Superior temporal gyrus (tissue), 1 donor: ENCODE measurements around the gene SDHC.
"Not testable (repeated sequence)": the region's sequence is repeated elsewhere in the genome, so short reads cannot be mapped to it uniquely, and the experiment has no call there.

Source experiments
- DNase-seq: peaks from one replicate; pipeline ENCODE4 v3.0.0-alpha.2; 2016; ENCODE audit errors: extremely low spot score

The SDHC gene

DNA sequence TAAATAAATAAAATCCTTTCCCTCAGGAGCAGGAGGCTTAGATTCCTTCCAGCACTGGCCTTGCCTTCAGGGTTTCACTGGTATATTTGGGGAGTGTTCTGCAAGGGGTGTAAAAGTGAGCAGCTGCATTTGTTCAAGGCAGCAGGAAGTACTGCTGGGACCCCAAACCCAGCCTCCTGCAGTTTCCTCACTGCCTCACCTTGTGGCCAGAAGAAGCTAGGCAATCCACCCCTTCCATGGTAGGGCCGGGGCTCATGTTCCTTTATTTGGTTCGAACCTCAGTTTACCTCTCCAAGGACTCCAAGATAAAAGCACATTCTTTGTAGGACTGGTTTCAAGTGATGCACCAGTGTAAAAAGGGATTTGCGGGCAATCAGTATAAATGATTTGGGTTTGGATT, 74.5 kb downstream of the SDHC start:
- no peak for DNase-seq

DNA sequence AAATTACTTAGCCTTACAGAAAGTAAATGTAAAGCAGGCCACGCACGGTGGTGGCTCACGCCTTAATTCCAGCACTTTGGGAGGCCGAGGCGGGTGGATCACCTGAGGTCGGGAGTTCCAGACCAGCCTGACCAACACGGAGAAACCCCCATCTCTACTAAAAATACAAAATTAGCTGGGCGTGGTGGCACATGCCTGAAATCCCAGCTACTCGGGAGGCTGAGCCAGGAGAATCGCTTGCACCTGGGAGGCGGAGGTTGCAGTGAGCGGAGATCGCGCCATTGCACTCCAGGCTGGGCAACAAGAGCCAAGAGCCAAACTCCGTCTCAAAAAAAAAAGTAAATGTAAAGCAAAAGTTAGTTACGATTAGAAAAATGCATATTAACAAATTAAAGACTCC, 75.0 kb downstream of the SDHC start:
- not testable (repeated sequence) for DNase-seq

DNA sequence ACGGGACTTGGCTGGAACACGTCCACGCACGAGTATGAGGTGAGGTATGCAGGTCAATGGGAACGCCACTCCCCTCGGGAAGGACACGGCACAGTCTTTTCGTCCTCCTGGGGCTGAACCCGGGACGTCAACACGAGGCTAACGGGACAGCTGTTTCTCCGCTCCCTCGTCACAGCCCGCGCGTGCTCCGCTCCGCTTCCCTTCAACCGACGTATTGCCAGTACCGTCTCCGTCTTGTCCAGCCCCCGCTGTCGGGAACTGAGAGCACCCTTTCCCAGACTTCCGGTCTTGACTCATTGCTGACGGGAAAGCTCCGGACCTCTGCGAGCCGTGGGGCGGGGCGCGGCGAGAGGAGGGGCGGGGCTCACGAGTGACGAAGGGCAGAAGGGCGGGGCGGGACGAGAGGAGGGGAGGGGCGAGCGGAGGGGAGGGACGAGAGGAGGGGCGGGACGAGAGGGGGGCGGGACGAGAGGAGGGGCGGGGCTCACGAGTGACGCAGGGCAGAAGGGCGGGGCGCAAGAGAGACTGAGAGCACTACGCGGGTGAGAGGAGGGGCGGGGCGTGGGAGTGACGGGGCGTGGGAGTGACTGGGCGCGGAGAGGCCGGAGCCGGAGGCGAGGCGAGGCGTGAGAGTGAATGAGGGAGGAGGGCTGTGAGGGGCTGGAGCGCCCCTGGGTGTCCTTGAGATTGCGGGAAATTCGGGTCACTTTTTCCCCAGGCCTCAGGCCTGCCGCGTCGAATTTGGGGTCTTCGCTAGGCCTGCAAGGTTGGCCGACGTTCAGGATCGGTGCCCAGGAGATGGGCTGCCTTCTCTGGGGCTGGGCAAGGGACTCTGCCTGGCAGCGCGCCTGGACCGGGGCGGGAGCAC, 75.7 kb downstream of the SDHC start:
- peak; percentile 94 for DNase-seq

DNA sequence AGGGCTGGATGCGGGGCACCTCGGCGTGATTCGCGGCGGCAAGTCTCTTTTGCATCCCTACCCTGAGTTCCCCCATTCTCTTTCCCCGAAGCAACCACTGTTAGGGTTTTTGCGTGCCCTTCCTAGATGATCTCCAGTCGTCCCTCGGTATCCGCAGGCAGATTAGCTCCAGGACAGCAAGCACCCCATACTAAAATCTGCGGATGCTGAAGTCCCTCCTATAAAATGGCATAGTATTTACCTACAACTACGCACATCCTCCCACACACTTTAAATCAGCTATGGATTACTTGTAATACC, 76.3 kb downstream of the SDHC start:
- no peak for DNase-seq

DNA sequence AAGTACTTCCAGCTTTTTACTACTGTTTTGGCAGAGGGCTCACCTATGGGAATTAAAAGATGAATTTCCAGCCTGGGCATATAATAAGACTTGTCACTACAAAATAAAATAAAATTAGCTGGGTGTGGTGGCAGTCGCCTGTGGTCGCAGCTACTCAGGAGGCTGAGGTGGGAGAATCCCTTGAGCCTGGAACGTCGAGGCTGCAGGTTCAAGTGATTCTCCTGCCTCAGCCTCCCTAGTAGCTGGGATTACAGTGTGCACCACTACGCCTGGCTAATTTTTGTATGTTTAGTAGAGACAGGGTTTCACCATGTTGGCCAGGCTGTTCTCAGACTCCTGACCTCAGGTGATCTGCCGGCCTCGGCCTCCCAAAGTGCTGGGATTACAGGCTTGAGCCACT, 77.0 kb downstream of the SDHC start:
- not testable (repeated sequence) for DNase-seq

DNA sequence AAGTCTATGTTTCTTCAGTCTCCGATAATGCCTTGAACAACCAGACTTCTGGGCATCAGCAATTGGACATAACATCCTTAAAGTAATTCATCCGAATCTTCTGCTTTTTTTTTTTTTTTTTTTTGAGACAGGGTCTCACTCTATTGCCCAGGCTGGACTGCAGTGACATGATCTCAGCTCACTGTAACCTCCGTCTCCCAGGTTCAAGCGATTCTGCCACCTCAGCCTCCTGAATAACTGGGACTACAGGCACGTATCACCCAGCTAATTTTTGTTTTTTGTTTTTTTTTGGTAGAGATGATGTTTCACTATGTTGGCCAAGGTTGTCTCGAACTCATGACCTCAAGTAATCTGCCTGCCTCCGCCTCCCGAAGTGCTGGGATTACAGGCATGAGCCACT, 77.4 kb downstream of the SDHC start:
- no peak for DNase-seq

DNA sequence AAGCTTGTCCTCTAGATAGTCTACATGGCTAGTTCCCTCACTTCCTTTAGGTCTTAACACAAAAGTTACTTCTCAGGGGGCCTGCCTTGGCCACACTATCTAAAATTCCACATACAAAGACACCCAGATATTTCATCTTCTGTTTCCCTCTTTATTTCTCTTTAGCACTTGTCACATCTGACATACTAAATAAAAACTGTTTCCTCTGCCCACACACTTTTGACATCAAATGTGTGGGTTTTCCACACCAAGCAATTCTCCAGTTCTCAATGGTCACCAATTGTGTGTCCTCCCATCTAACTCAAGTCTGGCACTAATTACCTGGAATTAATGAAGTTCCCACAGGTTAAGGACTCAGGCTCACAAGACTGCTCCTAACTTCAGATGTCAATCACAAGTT, 79.0 kb downstream of the SDHC start:
- DNase-seq: no peak

DNA sequence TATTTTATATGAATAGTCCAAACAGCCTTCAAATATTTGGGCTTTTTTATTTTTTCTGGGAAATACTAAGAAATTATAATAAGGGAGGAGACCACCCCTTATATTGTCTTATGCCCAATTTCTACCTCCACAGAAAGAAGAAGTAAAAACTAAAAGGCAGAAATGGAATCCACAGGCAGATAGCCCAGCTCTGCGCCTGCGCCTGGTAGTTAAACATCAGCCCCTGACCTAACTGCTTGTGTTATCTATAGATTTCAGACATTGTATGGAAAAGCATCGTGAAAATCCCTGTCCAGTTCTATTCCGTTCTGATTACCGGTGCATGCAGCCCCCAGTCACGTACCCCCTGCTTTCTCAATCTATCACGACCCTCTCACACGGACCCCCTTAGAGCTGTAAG, 82.9 kb downstream of the SDHC start:
- not testable (repeated sequence) for DNase-seq

DNA sequence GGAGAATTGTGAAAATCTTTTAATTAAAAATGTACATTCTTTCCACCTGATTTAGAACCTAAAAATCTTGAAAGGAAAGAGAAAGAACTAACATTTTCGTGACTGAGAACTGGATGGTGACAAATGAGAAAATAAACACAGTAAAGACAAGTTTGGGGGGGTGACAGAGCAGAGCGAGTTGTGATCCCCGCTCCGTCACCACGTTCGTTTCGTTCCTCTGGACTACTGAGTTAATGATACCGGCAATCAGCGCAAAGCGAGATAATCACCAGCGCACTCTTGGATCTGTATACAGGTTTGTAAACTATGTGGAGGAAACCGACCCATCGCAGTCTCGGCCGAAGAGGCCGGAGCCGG, 84.7 kb downstream of the SDHC start:
- DNase-seq: no peak

DNA sequence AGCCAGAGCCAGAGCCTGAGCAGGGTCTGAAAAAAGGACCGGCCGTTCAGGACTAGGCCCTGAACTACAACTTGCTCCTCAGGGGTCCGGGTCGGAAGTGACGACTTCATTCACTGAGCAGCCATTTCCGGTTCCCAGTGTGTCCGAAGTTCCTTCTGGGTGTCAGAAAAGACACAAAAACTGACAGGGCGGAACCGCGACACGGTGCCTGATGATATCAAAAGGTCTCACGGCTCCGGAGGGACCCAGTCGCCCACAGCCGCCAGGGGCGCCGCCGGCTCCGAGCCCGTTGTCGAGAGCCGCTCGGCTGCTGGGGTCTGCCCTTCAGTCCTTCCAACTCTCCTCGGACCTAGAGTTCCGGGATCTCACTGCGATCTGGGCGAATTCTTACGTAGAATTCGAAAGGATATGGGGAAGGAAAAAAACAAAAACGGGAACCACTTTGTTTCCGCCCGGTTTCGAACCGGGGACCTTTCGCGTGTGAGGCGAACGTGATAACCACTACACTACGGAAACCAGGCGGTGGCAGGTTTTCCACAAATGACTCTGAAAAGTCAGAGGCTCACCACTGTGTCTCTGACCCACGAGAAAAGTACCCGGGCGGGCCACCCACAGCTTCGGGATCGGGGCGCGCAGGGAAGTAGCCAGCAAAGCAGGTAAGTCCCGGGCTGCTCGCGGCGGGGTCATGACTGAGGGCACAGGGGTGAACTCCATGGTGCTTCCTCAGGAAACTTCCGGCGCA, 85.2 kb downstream of the SDHC start:
- peak; percentile 97 for DNase-seq

DNA sequence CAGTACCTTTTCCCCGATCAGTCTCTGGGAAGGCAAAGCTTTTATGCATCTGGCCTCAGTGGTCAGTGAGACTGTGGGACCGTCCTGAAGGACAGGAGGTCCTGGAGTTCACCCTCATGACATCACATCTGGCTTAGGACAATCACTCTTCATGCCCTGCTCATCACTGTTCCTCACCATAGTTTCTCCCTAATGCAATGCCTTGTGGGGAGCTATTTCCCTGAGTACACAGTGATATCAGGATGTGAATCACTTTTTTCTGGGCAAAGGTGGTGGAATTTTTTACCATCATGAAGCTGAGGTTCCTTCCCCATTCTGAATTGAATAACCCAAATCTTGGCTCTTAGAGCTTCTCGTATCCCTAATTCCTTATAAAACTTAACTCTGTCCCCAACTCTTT, 88.3 kb downstream of the SDHC start:
- no peak for DNase-seq

DNA sequence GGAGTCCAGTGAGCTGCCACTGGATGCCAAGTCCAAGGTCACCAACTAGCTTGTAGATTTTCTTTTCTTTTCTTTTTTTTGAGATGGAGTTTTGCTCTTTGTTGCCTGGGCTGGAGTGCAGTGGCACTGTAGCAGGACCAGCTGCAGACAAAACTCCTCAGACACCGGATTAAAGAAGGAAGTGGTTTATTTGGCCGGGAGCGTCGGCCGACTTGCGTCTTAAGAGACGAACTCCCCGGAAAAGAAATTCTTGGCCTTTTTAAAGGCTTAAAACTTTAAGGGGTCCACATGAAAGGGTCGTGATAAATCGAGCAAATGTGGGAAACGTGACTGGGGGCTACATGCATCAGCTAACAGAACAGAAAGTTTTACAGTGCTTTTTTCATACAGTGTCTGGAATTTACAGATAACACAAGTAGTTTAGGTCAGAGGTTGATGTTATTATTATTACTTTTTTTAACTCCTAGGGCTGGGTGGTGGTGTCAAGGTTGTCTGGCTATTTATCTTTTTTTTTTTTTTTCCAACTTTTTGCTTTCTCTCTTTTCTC, 89.9 kb downstream of the SDHC start:
- no peak for DNase-seq

DNA sequence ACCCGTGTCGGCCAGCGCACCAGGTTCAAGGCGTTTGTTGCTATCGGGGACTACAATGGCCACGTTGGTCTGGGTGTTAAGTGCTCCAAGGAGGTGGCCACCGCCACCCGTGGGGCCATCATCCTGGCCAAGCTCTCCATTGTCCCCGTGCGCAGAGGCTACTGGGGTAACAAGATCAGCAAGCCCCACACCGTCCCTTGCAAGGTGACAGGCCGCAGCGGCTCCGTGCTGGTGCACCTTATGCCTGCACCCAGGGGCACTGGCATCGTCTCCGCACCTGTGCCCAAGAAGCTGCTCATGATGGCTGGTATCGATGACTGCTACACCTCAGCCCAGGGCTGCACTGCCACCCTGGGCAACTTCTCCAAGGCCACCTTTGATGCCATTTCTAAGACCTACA, 92.4 kb downstream of the SDHC start:
- DNase-seq: not testable (repeated sequence)

DNA sequence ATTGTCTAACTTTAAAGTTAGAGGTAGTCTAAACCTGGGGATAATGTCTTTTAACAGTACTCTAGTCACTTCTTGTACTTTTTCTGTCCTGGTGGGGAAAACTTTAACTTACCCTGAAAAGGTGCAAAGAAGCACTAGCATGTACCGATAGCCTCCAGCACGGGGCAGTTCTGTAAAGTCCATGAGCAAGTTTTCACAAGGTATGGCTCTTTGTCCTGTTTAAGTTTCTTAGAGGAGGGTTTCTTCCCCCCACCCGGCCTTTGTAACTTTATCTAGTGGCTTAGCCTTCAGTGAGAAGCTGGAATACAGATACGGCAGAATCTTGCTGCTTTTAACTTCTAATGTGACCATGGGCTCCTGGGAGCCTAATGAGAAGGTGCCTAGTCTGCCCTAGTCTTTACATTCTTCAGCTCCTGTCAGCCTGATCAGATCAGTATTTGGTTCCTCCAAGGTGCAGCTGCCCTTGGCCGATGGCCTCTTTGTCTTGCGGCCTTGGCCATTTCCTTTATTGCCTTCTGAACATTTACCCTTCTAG, 93.3 kb downstream of the SDHC start:
- no peak for DNase-seq

DNA sequence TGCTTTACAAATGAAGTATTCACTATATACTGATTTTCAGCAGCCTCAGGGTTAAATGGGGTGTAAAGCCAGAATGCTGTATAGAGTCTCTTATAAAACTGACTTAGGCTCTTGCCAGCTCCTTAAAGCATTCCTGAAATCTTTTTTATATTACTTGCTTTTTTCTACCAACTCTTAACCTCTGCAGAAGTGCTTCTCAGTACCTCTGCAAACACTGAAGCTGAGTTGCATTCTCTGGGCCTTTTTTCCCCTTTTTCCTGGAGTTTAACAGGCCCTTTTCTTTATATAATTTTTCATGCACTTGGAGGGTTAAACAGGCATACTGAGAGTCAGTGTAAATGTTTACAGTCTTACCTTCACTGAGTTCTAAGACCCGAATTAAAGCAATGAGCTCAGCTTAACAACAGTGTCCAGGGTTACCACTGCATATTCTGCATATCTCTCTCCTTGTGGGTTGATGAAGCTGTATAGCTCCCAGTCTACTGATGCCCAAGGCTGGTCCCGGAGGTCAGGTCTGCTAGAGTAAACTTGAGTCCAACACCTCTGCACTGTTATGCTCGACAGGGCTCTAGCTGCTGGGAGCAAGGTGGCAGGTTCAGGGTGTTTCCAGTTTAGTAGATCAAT, 94.4 kb downstream of the SDHC start:
- no peak for DNase-seq

DNA sequence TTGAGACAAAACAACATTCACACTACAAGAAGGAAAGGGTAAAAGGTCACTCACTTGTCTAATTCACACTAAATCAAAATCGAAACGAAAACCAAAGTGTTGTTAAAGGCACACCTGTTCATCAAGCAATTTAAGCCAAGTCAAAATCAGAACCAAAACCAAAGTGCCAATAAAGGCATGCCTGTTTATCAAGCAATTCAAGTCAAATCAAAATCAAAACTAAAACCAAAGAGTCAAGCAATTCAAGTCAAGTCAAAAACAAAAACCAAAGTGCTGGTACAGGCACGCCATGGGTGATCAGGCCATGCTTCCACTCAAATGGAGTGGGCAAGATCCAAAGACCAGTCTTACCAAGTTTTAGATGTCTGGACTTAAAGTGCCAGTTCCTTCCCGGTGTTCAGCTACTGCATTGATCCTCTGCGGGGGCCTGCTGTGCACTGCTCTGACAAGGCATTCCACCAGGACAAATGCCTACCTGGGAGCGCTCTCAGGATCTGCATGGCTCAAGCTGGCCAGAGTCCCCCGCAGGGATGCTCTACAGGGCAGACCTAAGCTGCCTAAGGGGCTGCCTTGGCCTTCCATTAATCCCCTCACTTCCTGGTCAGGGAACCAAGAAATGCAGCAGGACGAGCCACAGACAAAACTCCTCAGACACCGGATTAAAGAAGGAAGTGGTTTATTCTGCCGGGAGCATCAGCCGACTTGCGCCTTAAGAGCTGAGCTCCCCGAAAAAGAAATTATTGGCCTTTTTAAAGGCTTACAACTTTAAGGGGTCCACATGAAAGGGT, 95.9 kb downstream of the SDHC start:
- DNase-seq: not testable (repeated sequence)

DNA sequence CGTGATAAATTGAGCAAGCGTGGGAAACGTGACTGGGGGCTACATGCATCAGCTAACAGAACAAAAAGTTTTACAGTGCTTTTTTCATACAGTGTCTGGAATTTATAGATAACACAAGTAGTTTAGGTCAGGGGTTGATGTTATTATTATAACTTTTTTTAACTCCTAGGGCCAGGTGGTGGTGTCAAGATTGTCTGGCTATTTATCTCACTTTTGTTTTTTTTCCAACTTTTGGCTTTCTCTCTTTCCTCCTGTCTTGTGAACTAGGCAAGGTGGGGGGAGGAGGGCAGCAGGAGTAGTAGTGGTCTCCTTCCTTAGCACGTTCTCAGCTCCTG, 96.4 kb downstream of the SDHC start:
- not testable (repeated sequence) for DNase-seq
